Prostate gland (tissue), 2 donors: ENCODE results near the gene ZNF761. TPM values are rescaled to one million over a fixed set of nuclear protein-coding genes. Genes with fewer than 3 reads are reported as not detected.
"Not testable (repeated sequence)": the region's sequence is repeated elsewhere in the genome, so short reads cannot be mapped to it uniquely, and the experiment has no call there.

Source experiments
- DNase-seq: peaks from one replicate; pipeline ENCODE4 v3.0.0-alpha.2; 2019; ENCODE audit warnings: low spot score
- H3K27ac ChIP-seq, 2 donors: fragments of 200-600 bp; sonication (generic); 2 replicates each; pipeline ENCODE4 v1.5.1; 2017 to 2019
- H3K27me3 ChIP-seq: fragments of 200-600 bp; sonication (generic); replicated peaks from 2 replicates; pipeline ENCODE4 v1.5.1; 2019; ENCODE audit not compliant: insufficient read depth
- H3K36me3 ChIP-seq, 2 donors: fragments of 200-600 bp; sonication (generic); 1 replicate in 1 of 2; 2 replicates in 1 of 2; pipeline versions ENCODE4 v1.5.1 to v1.8.1; 2017 to 2019
- H3K4me1 ChIP-seq: fragments of 200-600 bp; sonication (generic); replicated peaks from 2 replicates; pipeline ENCODE4 v1.5.1; 2019
- H3K4me3 ChIP-seq, 2 donors: fragments of 200-600 bp; sonication (generic); 2 replicates each; pipeline ENCODE4 v1.5.1; 2017 to 2019
- H3K9me3 ChIP-seq: fragments of 200-600 bp; sonication (generic); 2 replicates; pipeline ENCODE4 v1.5.1; 2017
- POLR2A ChIP-seq: fragments of 450-650 bp; IDR thresholded peaks from one replicate; pipeline ENCODE4 v1.6.1; 2016; ENCODE audit warnings: antibody characterized with exemption, mild to moderate bottlenecking
- POLR2AphosphoS5 ChIP-seq: sonication (generic); formaldehyde crosslinking; IDR thresholded peaks from one replicate; pipeline ENCODE4 v1.6.1; 2017; ENCODE audit warnings: antibody characterized with exemption
- WGBS: methylation state at CpG from one replicate; pipeline ENCODE4 v1.1.5; 2018; 5-methylcytosine and 5-hydroxymethylcytosine counted together
- intact Hi-C: fragments of 100-400 bp; cut with DNase I; formaldehyde crosslinking; loops from one replicate; pipeline ENCODE4 v1.14.2; 2022
- total RNA-seq, 2 donors: library from RNA; depleted of rRNA; stranded (reverse); fragments of >200 nt; gene quantifications; one replicate each; pipeline ENCODE4 v1.1.0, GENCODE V29; 2016
- TF ChIP-seq, protein P1 (sequence below), 4 experiments: fragments of 200-600 bp in 2 of 4; fragments of 450-650 bp in 2 of 4; sonication (generic) in 2 of 4; IDR thresholded peaks; 1 replicate in 3 of 4; 2 replicates in 1 of 4; pipeline ENCODE4 v1.5.1; 2016 to 2019; ENCODE audit warnings: antibody characterized with exemption in 4 of 4, mild to moderate bottlenecking in 2 of 4, moderate library complexity in 2 of 4

ZNF761 gene
- total RNA-seq, 2 donors from 2014 or later: 48.3 to 51.7 TPM

DNA sequence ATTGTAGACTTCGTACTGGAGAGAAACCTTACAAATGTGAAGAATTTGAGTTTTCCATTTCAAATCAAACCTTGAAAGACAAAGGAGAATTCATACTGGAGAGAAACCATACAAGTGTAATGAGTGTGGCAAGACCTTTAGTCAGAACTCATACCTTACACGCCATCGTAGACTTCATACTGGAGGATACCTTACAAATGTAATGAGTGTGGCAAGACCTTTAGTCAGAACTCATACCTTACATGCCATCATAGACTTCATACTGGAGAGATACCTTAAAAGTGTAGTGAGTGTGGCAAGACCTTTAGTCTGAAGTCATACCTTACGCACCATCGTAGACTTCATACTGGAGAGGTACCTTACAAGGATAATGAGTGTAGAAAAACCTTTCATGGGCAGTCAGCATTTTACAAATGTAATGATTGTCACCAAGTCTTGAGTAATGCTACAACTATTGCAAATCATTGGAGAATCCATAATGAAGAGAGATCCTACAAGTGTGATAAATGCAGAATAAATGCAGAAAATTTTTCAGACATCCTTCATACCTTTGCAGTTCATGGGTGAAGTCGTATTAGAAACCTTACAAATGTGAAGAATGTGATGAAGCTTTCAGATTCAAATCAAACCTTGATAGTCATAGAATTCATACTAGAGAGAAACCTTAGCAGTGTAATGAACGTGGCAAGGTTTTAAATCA is 22.1 kb upstream of the ZNF761 start:
- 82% methylated on average over 7 of the region's 7 CpGs for WGBS
- H3K9me3 ChIP-seq: no peaks in the 10 kb centered on the region

DNA sequence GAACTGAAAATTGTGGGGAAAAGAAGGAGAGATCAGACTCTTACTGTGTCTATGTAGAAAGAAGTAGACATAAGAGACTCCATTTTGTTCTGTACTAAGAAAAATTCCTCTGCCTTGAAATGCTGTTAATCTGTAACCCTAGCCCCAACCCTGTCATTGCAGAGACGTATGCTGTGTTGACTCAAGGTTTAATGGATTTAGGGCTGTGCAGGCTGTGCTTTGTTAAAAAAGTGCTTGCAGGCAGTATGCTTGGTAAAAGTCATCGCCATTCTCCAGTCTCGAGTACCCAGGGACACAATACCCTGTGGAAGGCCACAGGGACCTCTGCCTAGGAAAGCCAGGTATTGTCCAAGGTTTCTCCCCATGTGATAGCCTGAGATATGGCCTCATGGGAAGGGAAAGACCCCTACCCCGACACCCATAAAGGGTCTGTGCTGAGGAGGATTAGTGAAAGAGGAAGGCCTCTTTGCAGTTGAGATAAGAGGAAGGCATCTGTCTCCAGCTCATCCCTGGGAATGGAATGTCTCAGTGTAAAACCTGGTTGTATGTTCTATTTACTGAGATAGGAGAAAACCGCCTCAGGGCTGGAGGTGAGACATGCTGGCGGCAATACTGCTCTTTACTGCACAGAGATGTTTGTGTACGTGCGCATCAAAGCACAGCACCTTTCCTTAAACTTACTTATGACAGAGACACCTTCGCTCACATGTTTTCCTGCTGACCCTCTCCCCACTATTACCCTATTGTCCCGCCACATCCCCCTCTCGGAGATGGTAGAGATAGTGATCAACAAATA is 11.1 kb upstream of the ZNF761 start:
- not testable (repeated sequence) for H3K9me3 ChIP-seq, H3K4me1 ChIP-seq, H3K27me3 ChIP-seq, H3K36me3 ChIP-seq, H3K4me3 ChIP-seq, DNase-seq
- TF ChIP-seq POLR2AphosphoS5: peak; percentile 34
- peak overlapping the region; percentile 22 to 53 for H3K27ac ChIP-seq
- WGBS: 52% methylated on average over 11 of the region's 11 CpGs
- intact Hi-C loops: loop anchor here (5.0 kb wide), 1 partner anchor 327 kb away; no protein-coding TSS in a partner anchor

More for the DNA sequence above, 22.1 kb upstream of the ZNF761 start:
- Histone ChIP-seq H3K27me3 (no peaks in the 10 kb centered on the region), H3K4me3 (no peak overlapping the region), H3K4me1 (no peaks in the 10 kb centered on the region), H3K36me3 (peaks cover 5 to 19% of the 10 kb centered on the region in 2 donors), H3K27ac (no peak overlapping the region)
- intact Hi-C loops: no loop called here
- TF ChIP-seq POLR2A: no peak
- TF ChIP-seq, protein P1, sequence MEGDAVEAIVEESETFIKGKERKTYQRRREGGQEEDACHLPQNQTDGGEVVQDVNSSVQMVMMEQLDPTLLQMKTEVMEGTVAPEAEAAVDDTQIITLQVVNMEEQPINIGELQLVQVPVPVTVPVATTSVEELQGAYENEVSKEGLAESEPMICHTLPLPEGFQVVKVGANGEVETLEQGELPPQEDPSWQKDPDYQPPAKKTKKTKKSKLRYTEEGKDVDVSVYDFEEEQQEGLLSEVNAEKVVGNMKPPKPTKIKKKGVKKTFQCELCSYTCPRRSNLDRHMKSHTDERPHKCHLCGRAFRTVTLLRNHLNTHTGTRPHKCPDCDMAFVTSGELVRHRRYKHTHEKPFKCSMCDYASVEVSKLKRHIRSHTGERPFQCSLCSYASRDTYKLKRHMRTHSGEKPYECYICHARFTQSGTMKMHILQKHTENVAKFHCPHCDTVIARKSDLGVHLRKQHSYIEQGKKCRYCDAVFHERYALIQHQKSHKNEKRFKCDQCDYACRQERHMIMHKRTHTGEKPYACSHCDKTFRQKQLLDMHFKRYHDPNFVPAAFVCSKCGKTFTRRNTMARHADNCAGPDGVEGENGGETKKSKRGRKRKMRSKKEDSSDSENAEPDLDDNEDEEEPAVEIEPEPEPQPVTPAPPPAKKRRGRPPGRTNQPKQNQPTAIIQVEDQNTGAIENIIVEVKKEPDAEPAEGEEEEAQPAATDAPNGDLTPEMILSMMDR (IDR thresholded peaks at IDR 0.05): no peak
- TF ChIP-seq POLR2AphosphoS5: no peak
- DNase-seq: no peak

DNA sequence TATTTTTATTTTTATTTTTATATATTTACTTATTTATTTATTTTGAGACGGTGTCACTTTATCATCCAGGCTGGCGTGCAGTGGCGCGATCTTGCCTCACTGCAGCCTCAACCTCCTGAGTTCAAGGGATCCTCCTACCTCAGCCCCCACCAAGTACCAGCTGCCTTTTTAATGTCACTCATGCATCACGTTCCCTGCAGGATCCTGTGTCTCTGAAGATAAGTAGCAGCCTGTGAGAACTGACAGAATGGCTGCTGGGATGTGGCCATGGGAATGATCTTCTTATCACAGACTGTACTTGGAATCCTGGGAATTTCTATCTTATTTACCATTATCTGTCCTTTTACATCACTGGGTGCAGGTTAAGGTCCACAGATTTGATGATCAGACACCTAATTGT is 9.2 kb upstream of the ZNF761 start:
- Histone ChIP-seq H3K4me1 (peaks cover 3% of the 10 kb centered on the region), H3K4me3 (no peak overlapping the region), H3K36me3 (no peaks in the 10 kb centered on the region), H3K27me3 (no peaks in the 10 kb centered on the region), H3K27ac (peak overlapping the region in 1 of 2 donors; percentile 31), H3K9me3 (no peaks in the 10 kb centered on the region)
- intact Hi-C loops: loop anchor here (5.0 kb wide), 1 partner anchor 325 kb away; no protein-coding TSS in a partner anchor
- DNase-seq: no peak
- TF ChIP-seq POLR2A (no peak), POLR2AphosphoS5 (no peak)
- TF ChIP-seq, protein P1 (IDR thresholded peaks at IDR 0.05): no peak
- 86% methylated on average over 5 of the region's 5 CpGs for WGBS

DNA sequence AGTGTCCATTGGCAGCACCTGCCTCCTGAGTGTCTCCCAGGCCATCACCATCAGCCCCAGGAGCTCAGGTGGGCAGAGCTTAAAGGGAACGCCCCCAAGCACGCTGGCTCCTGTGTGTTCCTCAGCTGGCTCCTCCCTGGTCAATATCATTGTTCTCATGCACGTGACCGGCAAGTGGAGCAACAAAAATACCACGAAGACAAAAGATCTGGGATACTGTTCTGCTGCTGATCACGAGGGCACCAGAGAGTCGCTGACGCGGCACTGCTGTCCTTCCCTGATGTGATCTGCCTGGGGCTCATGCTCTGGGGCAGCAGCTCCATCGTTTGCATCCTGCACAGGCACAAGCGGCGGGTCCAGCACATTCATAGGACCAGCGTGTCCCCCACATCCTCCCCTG is 8.7 kb upstream of the ZNF761 start:
- WGBS: no CpG with 5 or more reads among the region's 13 CpGs
- intact Hi-C loops: loop anchor here (5.0 kb wide), 1 partner anchor 324 kb away; no protein-coding TSS in a partner anchor

DNA sequence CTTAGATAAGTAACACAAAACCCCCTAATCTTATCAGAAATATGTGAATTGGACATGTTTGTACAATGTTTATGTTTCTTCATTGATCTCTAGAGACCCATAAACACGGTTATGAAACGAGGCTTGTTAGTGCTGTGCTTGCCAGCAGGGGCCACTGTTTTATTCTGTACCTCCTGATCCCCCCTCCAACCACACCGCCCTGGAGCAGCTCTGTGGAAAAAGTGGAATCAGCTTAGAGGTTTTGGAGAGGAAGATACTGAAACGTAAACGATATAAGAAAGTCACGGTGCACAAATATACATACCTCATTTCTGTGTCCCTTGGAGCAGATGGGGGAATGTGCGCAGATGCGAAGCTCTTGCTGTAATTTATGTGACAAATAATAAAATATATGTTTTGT is 8.1 kb upstream of the ZNF761 start:
- not testable (repeated sequence) for H3K36me3 ChIP-seq, H3K4me1 ChIP-seq, H3K4me3 ChIP-seq, H3K9me3 ChIP-seq, H3K27me3 ChIP-seq, DNase-seq
- TF ChIP-seq, protein P1 (IDR thresholded peaks at IDR 0.05): peak in 1 of 4 experiments; percentile 19
- intact Hi-C loops: loop anchor here (5.0 kb wide), 1 partner anchor 324 kb away; no protein-coding TSS in a partner anchor
- WGBS: 19% methylated on average over 8 of the region's 8 CpGs
- H3K27ac ChIP-seq: peak overlapping the region; percentile 40 to 64

More for the DNA sequence above, 8.7 kb upstream of the ZNF761 start:
- H3K4me1 ChIP-seq, DNase-seq, H3K27me3 ChIP-seq, H3K27ac ChIP-seq, H3K4me3 ChIP-seq, H3K9me3 ChIP-seq, H3K36me3 ChIP-seq: not testable (repeated sequence)
